Measurements from ENCODE around the gene MGMT.

DNA sequence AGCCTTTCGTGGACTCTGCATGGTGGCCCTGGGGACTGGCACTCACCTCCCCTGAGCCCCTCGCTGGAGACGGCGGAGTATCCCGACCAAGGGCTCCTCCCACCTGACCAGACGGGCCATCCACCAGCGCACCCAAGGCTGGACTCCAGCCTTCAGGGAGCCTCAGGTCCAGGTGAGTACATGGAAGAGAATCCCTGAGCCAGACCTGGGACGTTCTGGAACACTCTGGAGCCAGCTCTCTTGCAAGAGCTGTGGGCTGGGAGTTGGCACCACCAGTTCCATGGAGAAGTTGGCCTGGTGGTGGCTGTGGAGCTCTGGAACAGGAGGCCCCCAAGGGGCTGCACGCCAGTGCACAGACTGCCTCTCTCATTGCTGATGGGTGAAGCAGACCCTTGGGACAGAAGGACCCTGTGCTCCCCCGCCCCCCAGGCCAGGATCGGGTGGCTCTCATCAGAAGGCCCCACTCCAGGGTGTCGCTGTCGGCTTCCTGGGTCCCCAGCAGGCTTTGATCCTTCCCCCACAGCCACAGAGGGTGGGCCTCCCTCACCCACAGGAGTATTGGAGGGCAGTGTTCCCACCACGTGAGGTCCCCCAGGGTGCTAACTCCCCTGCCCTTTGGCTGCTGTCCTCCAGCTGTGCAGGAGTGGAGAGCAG, 307.2 kb downstream of the MGMT start:
- TF ChIP-seq, protein P1, sequence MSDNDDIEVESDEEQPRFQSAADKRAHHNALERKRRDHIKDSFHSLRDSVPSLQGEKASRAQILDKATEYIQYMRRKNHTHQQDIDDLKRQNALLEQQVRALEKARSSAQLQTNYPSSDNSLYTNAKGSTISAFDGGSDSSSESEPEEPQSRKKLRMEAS (IDR thresholded peaks at IDR 0.05) = no peak
- TF ChIP-seq, protein P2, sequence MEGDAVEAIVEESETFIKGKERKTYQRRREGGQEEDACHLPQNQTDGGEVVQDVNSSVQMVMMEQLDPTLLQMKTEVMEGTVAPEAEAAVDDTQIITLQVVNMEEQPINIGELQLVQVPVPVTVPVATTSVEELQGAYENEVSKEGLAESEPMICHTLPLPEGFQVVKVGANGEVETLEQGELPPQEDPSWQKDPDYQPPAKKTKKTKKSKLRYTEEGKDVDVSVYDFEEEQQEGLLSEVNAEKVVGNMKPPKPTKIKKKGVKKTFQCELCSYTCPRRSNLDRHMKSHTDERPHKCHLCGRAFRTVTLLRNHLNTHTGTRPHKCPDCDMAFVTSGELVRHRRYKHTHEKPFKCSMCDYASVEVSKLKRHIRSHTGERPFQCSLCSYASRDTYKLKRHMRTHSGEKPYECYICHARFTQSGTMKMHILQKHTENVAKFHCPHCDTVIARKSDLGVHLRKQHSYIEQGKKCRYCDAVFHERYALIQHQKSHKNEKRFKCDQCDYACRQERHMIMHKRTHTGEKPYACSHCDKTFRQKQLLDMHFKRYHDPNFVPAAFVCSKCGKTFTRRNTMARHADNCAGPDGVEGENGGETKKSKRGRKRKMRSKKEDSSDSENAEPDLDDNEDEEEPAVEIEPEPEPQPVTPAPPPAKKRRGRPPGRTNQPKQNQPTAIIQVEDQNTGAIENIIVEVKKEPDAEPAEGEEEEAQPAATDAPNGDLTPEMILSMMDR (IDR thresholded peaks at IDR 0.05 in 2 of 3, conservative IDR thresholded peaks at IDR 0.05 in 1 of 3; ENCODE audit: borderline replicate concordance in 1 of 3, insufficient read depth in 1 of 3, low read depth in 2 of 3, low read length in 2 of 3) = no peak
- TF ChIP-seq SIN3A (IDR thresholded peaks at IDR 0.05; ENCODE audit: low read depth) = no peak
- TF ChIP-seq POLR2A (IDR thresholded peaks at IDR 0.05; ENCODE audit: borderline replicate concordance, extremely low read depth, insufficient read depth, insufficient read length) = no peak
- TF ChIP-seq FOSL1 (IDR thresholded peaks at IDR 0.05; ENCODE audit: low read depth) = no peak
- TF ChIP-seq POLR2AphosphoS5 (IDR thresholded peaks at IDR 0.05; ENCODE audit: low read depth, low read length) = no peak
- no peak for TF ChIP-seq EZH2 (IDR thresholded peaks at IDR 0.05)
- no peak for TF ChIP-seq EGR1 (IDR thresholded peaks at IDR 0.05; ENCODE audit: low read depth)
- TF ChIP-seq SP1 (IDR thresholded peaks at IDR 0.05; ENCODE audit: low read depth) = no peak
- no peak for TF ChIP-seq ZNF274 (IDR thresholded peaks at IDR 0.05; ENCODE audit: low read depth, low read length)
